GM23338 (cell line): ENCODE measurements around the gene TCERG1L. TPM values are rescaled to one million over a fixed set of nuclear protein-coding genes. Genes with fewer than 3 reads are reported as not detected.

Experiments
- ATAC-seq: fragments of 200-7000 bp; cut with Tn5 transposase; 3 replicates; pipeline ENCODE4 v1.9.1; 2020
- DNase-seq: peaks from one replicate; pipeline ENCODE4 v3.0.0-alpha.2; 2015; ENCODE audit warnings: low spot score
- H2AFZ ChIP-seq: fragments of 200-600 bp; sonication (generic); 2 replicates; pipeline ENCODE4 v1.8.0; 2016; ENCODE audit warnings: antibody characterized with exemption, mild to moderate bottlenecking, moderate library complexity
- H3F3A ChIP-seq: fragments of 200-600 bp; sonication (generic); replicated peaks from 2 replicates; pipeline ENCODE4 v1.8.0; 2017; ENCODE audit warnings: antibody characterized with exemption, mixed run types, low read depth
- H3K27ac ChIP-seq: fragments of 200-600 bp; sonication (generic); 2 replicates; pipeline ENCODE4 v1.6.1; 2016; ENCODE audit warnings: low read depth
- H3K27me3 ChIP-seq: fragments of 200-600 bp; sonication (generic); 2 replicates; pipeline ENCODE4 v1.8.0; 2016; ENCODE audit warnings: mild to moderate bottlenecking, mixed run types, moderate library complexity; ENCODE audit not compliant: insufficient read depth
- H3K36me3 ChIP-seq: fragments of 200-600 bp; sonication (generic); 2 replicates; pipeline ENCODE4 v1.8.0; 2016; ENCODE audit warnings: mild to moderate bottlenecking; ENCODE audit not compliant: insufficient read depth
- H3K4me1 ChIP-seq: fragments of 200-600 bp; sonication (generic); 2 replicates; pipeline ENCODE4 v1.8.0; 2016; ENCODE audit warnings: mild to moderate bottlenecking, moderate library complexity; ENCODE audit not compliant: insufficient read depth
- H3K4me2 ChIP-seq: fragments of 200-600 bp; sonication (generic); 2 replicates; pipeline ENCODE4 v1.7.1; 2017; ENCODE audit warnings: mixed run types
- H3K4me3 ChIP-seq: fragments of 200-600 bp; sonication (generic); 2 replicates; pipeline ENCODE4 v1.6.1; 2016; ENCODE audit warnings: mixed run types
- H3K79me2 ChIP-seq: fragments of 200-600 bp; sonication (generic); replicated peaks from 2 replicates; pipeline ENCODE4 v1.8.0; 2017; ENCODE audit warnings: mild to moderate bottlenecking; ENCODE audit not compliant: insufficient read depth
- H3K9me2 ChIP-seq: fragments of 200-600 bp; sonication (generic); 2 replicates; pipeline ENCODE4 v1.8.0; 2017; ENCODE audit not compliant: insufficient read depth
- H4K20me1 ChIP-seq: fragments of 200-600 bp; sonication (generic); replicated peaks from 2 replicates; pipeline ENCODE4 v1.8.0; 2017; ENCODE audit warnings: mild to moderate bottlenecking; ENCODE audit not compliant: insufficient read depth
- H3K27ac Mint-ChIP-seq: 2 replicates; pipeline ENCODE4 v1.8.0; 2020; ENCODE audit warnings: inconsistent platforms, mild to moderate bottlenecking, moderate library complexity, mixed read lengths
- H3K27me3 Mint-ChIP-seq: 3 replicates; pipeline ENCODE4 v1.8.0; 2022; ENCODE audit warnings: low read depth, mild to moderate bottlenecking, moderate library complexity, mixed read lengths, inconsistent platforms; ENCODE audit not compliant: insufficient read depth, poor library complexity
- H3K36me3 Mint-ChIP-seq: 3 replicates; pipeline ENCODE4 v1.8.0; 2021; ENCODE audit warnings: low read depth, mild to moderate bottlenecking, inconsistent platforms, moderate library complexity, mixed read lengths
- H3K4me1 Mint-ChIP-seq: 3 replicates; pipeline ENCODE4 v1.8.0; 2020; ENCODE audit warnings: mild to moderate bottlenecking, inconsistent platforms, mixed read lengths
- H3K4me3 Mint-ChIP-seq: 3 replicates; pipeline ENCODE4 v1.8.0; 2021; ENCODE audit warnings: moderate library complexity, mild to moderate bottlenecking, inconsistent platforms, mixed read lengths
- H3K9me3 Mint-ChIP-seq: 3 replicates; pipeline ENCODE4 v1.8.0; 2020; ENCODE audit warnings: moderate library complexity, mild to moderate bottlenecking, inconsistent platforms, mixed read lengths
- CREB1 ChIP-seq: fragments of 250-450 bp; sonication (Bioruptor Pico); IDR thresholded peaks from 2 replicates; pipeline ENCODE4 v1.5.0; 2020; ENCODE audit warnings: low read depth, mild to moderate bottlenecking, moderate library complexity
- CTCF ChIP-seq, 2 experiments: fragments of 200-600 bp in 1 of 2; sonication (generic) in 1 of 2; conservative IDR thresholded peaks; 2 replicates each; pipeline versions ENCODE4 v1.5.1 to v1.6.1; 2016 to 2017; ENCODE audit warnings: antibody characterized with exemption in 2 of 2, low read depth in 2 of 2, mild to moderate bottlenecking in 2 of 2, moderate library complexity in 1 of 2
- ETS1 ChIP-seq: IDR thresholded peaks from 2 replicates; pipeline ENCODE4 v1.6.1; 2016; ENCODE audit warnings: antibody characterized with exemption
- EZH2 ChIP-seq: fragments of 200-600 bp; sonication (generic); IDR thresholded peaks from one replicate; pipeline ENCODE4 v1.8.0; 2017; ENCODE audit warnings: antibody characterized with exemption, mild to moderate bottlenecking, low read depth; ENCODE audit not compliant: unreplicated experiment
- JUNB ChIP-seq: IDR thresholded peaks from one replicate; pipeline ENCODE4 v1.6.1; 2016; ENCODE audit warnings: antibody characterized with exemption; ENCODE audit not compliant: unreplicated experiment
- NANOG ChIP-seq: IDR thresholded peaks from 2 replicates; pipeline ENCODE4 v1.6.1; 2016; ENCODE audit warnings: antibody characterized with exemption, borderline replicate concordance
- REST ChIP-seq: IDR thresholded peaks from one replicate; pipeline ENCODE4 v1.6.1; 2018; ENCODE audit warnings: antibody characterized with exemption; ENCODE audit not compliant: unreplicated experiment
- STAT1 ChIP-seq: IDR thresholded peaks from one replicate; pipeline ENCODE4 v1.6.1; 2016; ENCODE audit warnings: antibody characterized with exemption; ENCODE audit not compliant: unreplicated experiment
- ZNF331 ChIP-seq: fragments of 250-450 bp; sonication (Bioruptor Pico); IDR thresholded peaks from 2 replicates; pipeline ENCODE4 v1.5.0; 2020; ENCODE audit warnings: low read depth, mild to moderate bottlenecking, moderate library complexity
- ZNF462 ChIP-seq: fragments of 250-450 bp; sonication (Bioruptor Pico); IDR thresholded peaks from 2 replicates; pipeline ENCODE4 v1.5.0; 2020; ENCODE audit warnings: mild to moderate bottlenecking, moderate library complexity
- polyA plus RNA-seq: library from polyadenylated mRNA; unstranded; fragments of >200 nt; fragmentation: Nextera tagmentation; extraction: Ambion mirVana; gene quantifications from 2 replicates; pipeline ENCODE4 v1.2.1, GENCODE V29; 2016
- total RNA-seq: library from RNA; depleted of rRNA; stranded (reverse); fragments of >200 nt; shearing (Covaris generic); gene quantifications from 2 replicates; pipeline ENCODE4 v1.2.3, GENCODE V29; 2014

Gene TCERG1L
- total and polyA plus RNA-seq, 2 experiments from 2014 or later, result 3.9 to 5.5 TPM

- H3K27me3 Mint-ChIP-seq, result no peaks in the 10 kb centered on the region
- no peak for TF ChIP-seq ETS1
- TF ChIP-seq JUNB, result no peak
- TF ChIP-seq EZH2, result no peak
- no peak for TF ChIP-seq CREB1 (CRISPR knock-in tag)
- TF ChIP-seq REST, result no peak
- no peak for TF ChIP-seq ZNF331 (CRISPR knock-in tag)
- no peak for TF ChIP-seq ZNF462 (CRISPR knock-in tag)
- TF ChIP-seq CTCF (conservative IDR thresholded peaks at IDR 0.05; ENCODE audit: low read depth in 2 of 2), result no peak
- no peak for TF ChIP-seq STAT1
- TF ChIP-seq NANOG, result no peak
- ATAC-seq, result no peak
These were observed 95.7 kb downstream of the TCERG1L start for GRCh38 chr10:131215776-131216175.

More at GRCh38 chr10:131215776-131216175, 95.7 kb downstream of the TCERG1L start:
- Histone ChIP-seq H3K27me3 (no peaks in the 10 kb centered on the region), H3K36me3 (no peaks in the 10 kb centered on the region), H4K20me1 (no peaks in the 10 kb centered on the region), H3K9me2 (no peaks in the 10 kb centered on the region), H3F3A (no peaks in the 10 kb centered on the region), H3K4me2 (no peak overlapping the region), H2AFZ (no peak overlapping the region), H3K79me2 (no peaks in the 10 kb centered on the region), H3K4me1 (no peaks in the 10 kb centered on the region), H3K4me3 (no peak overlapping the region), H3K27ac (no peak overlapping the region)
- Mint-ChIP-seq H3K4me1 (no peaks in the 10 kb centered on the region), H3K4me3 (no peak overlapping the region), H3K36me3 (peaks cover 22% of the 10 kb centered on the region; the same call in 2 of the 3 replicates), H3K27ac (no peak overlapping the region), H3K9me3 (peaks cover 95% of the 10 kb centered on the region)
- no peak for DNase-seq
